SJSA1 (cell line): ENCODE measurements around the gene MEX3C. TPM values are rescaled to one million over a fixed set of nuclear protein-coding genes. Genes with fewer than 3 reads are reported as not detected.

Source experiments
- DNase-seq, 2 experiments: peaks; one replicate each; pipeline ENCODE4 v3.0.0-alpha.2; 2015 to 2020; ENCODE audit warnings: low spot score in 2 of 2, low read depth in 1 of 2
- H3K27ac ChIP-seq: fragments of 250-450 bp; sonication (Bioruptor Pico); 2 replicates; pipeline ENCODE4 v1.5.1; 2020; ENCODE audit warnings: mild to moderate bottlenecking, moderate library complexity
- H3K27me3 ChIP-seq: fragments of 250-450 bp; sonication (Bioruptor Pico); replicated peaks from 2 replicates; pipeline ENCODE4 v1.5.1; 2020; ENCODE audit warnings: mild to moderate bottlenecking, moderate library complexity
- H3K36me3 ChIP-seq: fragments of 250-450 bp; sonication (Bioruptor Pico); 2 replicates; pipeline ENCODE4 v1.5.1; 2020; ENCODE audit warnings: mild to moderate bottlenecking
- H3K4me1 ChIP-seq: fragments of 250-450 bp; sonication (Bioruptor Pico); replicated peaks from 2 replicates; pipeline ENCODE4 v1.6.1; 2021; ENCODE audit warnings: mild to moderate bottlenecking
- H3K4me3 ChIP-seq: fragments of 250-450 bp; sonication (Bioruptor Pico); 2 replicates; pipeline ENCODE4 v1.5.1; 2020; ENCODE audit warnings: mild to moderate bottlenecking
- H3K9me3 ChIP-seq: fragments of 250-450 bp; sonication (Bioruptor Pico); replicated peaks from 2 replicates; pipeline ENCODE4 v1.5.1; 2020; ENCODE audit warnings: mild to moderate bottlenecking
- total RNA-seq: library from RNA; depleted of rRNA; stranded (reverse); fragments of >200 nt; shearing (Covaris generic); gene quantifications from 2 replicates; pipeline ENCODE4 v1.2.3, GENCODE V29; 2014; rRNA removed

Gene MEX3C
- total RNA-seq, 1 experiment from 2014 or later, result 44.2 TPM

GRCh38 chr18:51135364-51135763, 62.1 kb downstream of the MEX3C start:
- H3K9me3 ChIP-seq, result no peaks in the 10 kb centered on the region
- no peak overlapping the region for H3K4me3 ChIP-seq
- no peaks in the 10 kb centered on the region for H3K4me1 ChIP-seq
- no peak for DNase-seq
- no peak overlapping the region for H3K27ac ChIP-seq
- H3K36me3 ChIP-seq, result no peaks in the 10 kb centered on the region
- H3K27me3 ChIP-seq, result no peaks in the 10 kb centered on the region

DNA sequence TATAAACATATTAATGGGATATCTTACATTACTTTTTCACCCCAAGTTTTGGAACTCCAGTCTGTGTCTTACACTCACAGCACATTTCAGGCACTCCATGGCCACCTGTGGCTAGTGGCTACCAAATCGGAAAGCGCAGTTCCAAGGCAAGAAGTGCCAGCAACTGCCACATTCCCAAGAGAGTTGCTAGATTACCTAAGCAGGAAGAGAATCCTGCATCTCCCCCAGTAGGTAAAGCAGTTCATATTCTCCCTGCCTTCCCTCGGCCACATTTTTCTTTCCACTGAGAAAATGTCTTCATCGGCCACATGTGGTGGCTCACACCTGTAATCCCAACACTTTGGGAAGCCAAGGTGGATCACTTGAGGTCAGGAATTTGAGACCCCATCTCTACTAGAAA, 62.8 kb downstream of the MEX3C start:
- no peaks in the 10 kb centered on the region for H3K9me3 ChIP-seq
- DNase-seq, result no peak
- no peak overlapping the region for H3K4me3 ChIP-seq
- H3K4me1 ChIP-seq, result no peaks in the 10 kb centered on the region
- H3K27ac ChIP-seq, result no peak overlapping the region
- H3K36me3 ChIP-seq, result no peaks in the 10 kb centered on the region
- H3K27me3 ChIP-seq, result no peaks in the 10 kb centered on the region

DNA sequence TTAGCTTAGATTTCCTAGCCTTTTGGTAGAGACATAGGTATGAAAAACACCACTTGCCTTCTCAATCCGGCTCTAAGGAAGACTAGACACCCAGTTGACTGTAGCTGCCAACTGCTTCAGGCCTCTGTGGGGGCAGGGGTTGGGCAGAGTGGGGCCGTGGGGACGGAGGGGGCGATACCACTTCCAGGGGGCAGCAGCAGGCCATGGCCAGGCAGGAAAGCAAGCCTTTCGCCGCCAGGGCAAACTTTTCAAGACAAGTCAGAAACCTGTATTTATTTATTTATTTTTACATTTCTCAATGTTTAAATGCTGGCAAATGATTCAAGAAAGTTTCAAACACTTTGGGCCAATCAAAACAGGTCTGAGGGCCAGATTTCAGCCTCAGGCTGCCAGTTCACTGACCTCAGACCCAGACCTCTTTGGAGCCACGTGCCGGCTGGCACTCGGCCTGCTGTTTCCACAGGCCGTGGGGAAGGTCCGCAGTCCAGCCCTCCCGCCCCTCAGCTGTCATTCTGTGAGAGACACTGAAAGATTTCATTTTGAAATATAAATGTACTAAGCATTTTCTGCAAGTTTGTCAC, 63.8 kb downstream of the MEX3C start:
- H3K4me3 ChIP-seq, result no peak overlapping the region
- H3K4me1 ChIP-seq, result no peaks in the 10 kb centered on the region
- no peaks in the 10 kb centered on the region for H3K27me3 ChIP-seq
- no peak overlapping the region for H3K27ac ChIP-seq
- H3K36me3 ChIP-seq, result no peaks in the 10 kb centered on the region
- no peak for DNase-seq
- H3K9me3 ChIP-seq, result no peaks in the 10 kb centered on the region

DNA sequence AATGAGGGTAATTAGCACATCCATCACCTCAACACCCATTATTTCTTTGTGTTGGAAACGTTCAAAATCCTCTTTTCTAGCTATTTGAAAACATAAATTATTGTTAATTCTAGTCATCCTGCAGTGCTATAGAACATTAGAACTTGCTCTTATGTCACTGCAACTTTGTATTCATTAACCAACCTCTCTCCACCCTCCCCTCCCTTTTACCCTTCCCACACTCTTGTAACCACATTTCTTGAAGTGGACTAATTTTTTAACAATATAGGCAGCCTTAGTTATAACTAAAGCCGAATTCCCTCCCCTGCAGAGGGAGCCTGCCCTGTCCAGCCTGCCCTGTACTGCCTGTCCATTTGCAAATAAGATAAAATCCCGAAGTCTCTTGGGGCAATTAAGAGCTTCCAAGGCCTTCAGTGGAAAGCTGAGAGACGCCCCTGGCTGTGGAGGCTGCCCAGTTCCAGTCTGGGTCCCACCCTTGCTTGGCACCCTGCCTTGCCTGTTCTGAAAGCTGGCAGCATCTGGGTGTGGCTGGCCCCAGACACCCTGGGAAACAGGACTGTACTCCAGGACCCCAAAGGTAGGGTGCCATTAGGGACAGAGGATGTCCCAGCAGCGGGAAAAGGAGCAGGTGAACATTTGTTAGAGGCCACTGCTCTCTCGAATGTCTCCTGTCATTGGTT, 65.1 kb downstream of the MEX3C start:
- H3K9me3 ChIP-seq, result no peaks in the 10 kb centered on the region
- no peak overlapping the region for H3K27ac ChIP-seq
- no peaks in the 10 kb centered on the region for H3K36me3 ChIP-seq
- no peaks in the 10 kb centered on the region for H3K4me1 ChIP-seq
- no peaks in the 10 kb centered on the region for H3K27me3 ChIP-seq
- H3K4me3 ChIP-seq, result no peak overlapping the region
- peak in 1 of 2 experiments; percentile 26 for DNase-seq

DNA sequence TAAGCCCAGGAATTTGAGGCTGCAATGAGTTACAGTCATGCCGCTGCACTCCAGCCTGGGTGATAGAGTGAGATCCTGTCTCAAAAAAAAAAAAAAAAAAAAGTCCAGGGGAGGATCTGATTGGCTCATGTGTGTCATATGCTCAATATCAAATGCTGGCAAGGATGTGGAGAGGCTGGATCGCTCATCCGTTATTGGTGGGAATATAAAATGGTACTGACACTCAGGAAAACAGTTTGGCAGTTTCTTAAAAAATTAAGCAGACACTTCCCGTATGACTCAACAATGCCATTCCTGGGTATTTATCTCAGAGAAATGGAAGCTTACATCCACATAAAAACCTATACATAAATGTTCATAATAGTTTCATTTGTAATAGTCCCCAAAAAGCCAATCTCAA, 68.9 kb downstream of the MEX3C start:
- Histone ChIP-seq H3K27me3 (no peaks in the 10 kb centered on the region), H3K27ac (no peak overlapping the region), H3K4me3 (no peak overlapping the region), H3K36me3 (no peaks in the 10 kb centered on the region), H3K9me3 (no peaks in the 10 kb centered on the region; the same call in 1 of the 2 replicates), H3K4me1 (no peaks in the 10 kb centered on the region)
- DNase-seq, result peak in 1 of 2 experiments; percentile 1

DNA sequence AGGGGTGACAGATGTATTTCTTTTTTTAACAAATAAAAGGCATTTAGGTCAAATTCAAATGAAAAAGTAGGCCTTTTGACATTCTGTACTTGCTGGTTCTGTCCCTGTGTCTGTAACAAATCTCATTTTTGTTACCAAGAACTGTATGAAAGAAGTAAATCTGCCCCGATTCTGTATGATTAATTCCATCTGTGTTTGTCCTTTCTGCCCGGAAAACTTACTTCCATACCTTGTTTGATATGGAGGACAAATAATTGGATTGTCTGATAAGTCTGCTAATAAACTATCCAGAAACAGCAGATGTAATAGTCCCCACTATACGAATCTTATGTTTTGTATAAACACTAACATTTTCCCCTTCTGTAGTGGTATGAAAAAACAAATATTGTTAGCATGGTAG, 69.8 kb downstream of the MEX3C start:
- no peak overlapping the region for H3K27ac ChIP-seq
- no peaks in the 10 kb centered on the region for H3K27me3 ChIP-seq
- DNase-seq, result no peak
- no peaks in the 10 kb centered on the region; the same call in 1 of the 2 replicates for H3K9me3 ChIP-seq
- no peak overlapping the region for H3K4me3 ChIP-seq
- H3K4me1 ChIP-seq, result no peaks in the 10 kb centered on the region
- H3K36me3 ChIP-seq, result no peaks in the 10 kb centered on the region

DNA sequence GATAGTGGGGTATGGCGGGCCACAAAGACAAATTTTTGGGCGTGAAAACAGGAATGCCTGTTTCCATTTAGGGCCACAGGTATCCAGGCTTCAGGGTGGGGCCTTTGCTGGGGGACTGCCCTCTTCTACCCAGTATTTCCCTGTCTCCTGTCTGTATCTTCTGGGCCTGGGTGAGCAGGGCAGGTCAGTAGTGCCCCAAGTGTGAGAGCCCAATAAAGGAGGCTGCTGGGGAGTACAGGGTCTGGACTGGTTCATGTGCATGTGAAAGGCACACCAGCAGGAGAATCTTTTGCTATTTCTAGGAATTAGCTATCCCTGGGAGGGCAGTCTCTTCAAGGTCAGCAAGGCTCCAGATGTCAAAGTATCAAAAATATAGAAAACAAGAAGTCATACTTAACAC, 71.5 kb downstream of the MEX3C start:
- Histone ChIP-seq H3K27me3 (no peaks in the 10 kb centered on the region), H3K9me3 (no peaks in the 10 kb centered on the region; the same call in 1 of the 2 replicates), H3K4me3 (no peak overlapping the region), H3K36me3 (no peaks in the 10 kb centered on the region), H3K27ac (no peak overlapping the region), H3K4me1 (no peaks in the 10 kb centered on the region)
- DNase-seq, result peak in 1 of 2 experiments; percentile 16

Other genes with a start within 250 kb of the MEX3C start
- gene ELAC1, start 229.6 kb downstream of the MEX3C start, total RNA-seq, result 6.1 and 8.2 TPM in 2 replicates
- 121 and 138 TPM in 2 replicates for gene SMAD4, start 167.5 kb downstream of the MEX3C start, total RNA-seq